ENCODE results near the gene MINDY4.

DNA sequence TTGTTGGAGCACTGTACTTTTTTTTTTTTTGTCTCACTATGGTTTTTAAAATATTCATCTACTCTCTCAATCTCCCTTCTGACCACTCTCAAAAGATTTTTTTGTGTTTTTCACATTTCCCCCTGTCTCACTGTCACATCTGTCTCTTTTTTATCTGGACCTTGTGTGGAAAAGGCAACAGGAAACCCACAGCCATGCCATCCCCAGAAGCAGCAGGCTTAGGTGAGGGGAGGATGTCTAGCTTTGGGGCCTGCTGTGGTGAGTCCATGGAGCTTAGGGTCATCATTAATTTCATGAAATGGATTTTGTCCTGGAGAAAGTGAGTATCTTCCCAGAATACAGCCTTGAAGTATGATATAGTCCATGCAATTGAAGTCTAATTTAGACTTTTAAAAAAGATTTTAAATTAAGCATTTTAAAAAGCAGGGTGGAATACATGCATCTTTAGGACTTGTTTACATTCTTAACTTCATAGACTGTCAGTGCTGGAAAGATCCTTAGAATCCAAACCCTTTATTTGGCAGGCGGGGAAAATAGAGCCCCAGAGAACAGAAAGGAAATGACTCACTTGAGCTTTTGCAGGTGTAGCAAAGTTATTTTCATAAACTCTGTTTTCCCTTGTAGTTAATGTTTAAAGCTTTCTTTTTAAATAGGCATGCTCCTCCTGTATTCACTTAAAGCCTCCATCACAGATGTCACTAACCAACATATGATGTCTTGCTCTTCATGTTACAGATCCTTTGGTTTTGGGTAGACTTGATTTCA, 25.1 kb downstream of the MINDY4 start:
- TF ChIP-seq RAD21 (IDR thresholded peaks at IDR 0.05; ENCODE audit: low read depth) (no peak), EP300 (IDR thresholded peaks at IDR 0.05; ENCODE audit: borderline replicate concordance) (no peak)
